ENCODE measurements around the gene RAPGEF6.

The RAPGEF6 gene

GRCh38 chr5:131579917-131580671 lies 54.9 kb downstream of the RAPGEF6 start:
- H3K27me3 ChIP-seq (ENCODE audit: low read depth) = no peaks in the 10 kb centered on the region
- DNase-seq (ENCODE audit: low spot score in 2 of 2) = no peak
- H3K4me3 ChIP-seq = no peak overlapping the region
- no peaks in the 10 kb centered on the region for H3K9me3 ChIP-seq
- no peaks in the 10 kb centered on the region; the same call in 1 of the 2 replicates for H3K36me3 ChIP-seq (replicated peaks)
- in situ Hi-C loops (cut with MboI; ENCODE audit: low sequenced_read_pairs) = no loop called here
- H3K4me1 ChIP-seq = no peaks in the 10 kb centered on the region; the same call in 1 of the 2 replicates

GRCh38 chr5:131575660-131576227 lies 59.3 kb downstream of the RAPGEF6 start:
- Histone ChIP-seq H3K4me1 (no peaks in the 10 kb centered on the region), H3K27me3 (ENCODE audit: low read depth) (no peaks in the 10 kb centered on the region), H3K36me3 (replicated peaks) (no peaks in the 10 kb centered on the region), H3K9me3 (no peaks in the 10 kb centered on the region; the same call in 1 of the 2 replicates), H3K4me3 (no peak overlapping the region)
- DNase-seq (ENCODE audit: low spot score in 2 of 2) = no peak
- in situ Hi-C loops (cut with MboI; ENCODE audit: low sequenced_read_pairs) = no loop called here

GRCh38 chr5:131571669-131572168 lies 63.3 kb downstream of the RAPGEF6 start:
- no peaks in the 10 kb centered on the region for H3K36me3 ChIP-seq (replicated peaks)
- no peak overlapping the region for H3K4me3 ChIP-seq
- H3K4me1 ChIP-seq = peaks cover 6% of the 10 kb centered on the region; the same call in 1 of the 2 replicates
- H3K9me3 ChIP-seq = no peaks in the 10 kb centered on the region; the same call in 1 of the 2 replicates
- in situ Hi-C loops (cut with MboI; ENCODE audit: low sequenced_read_pairs) = no loop called here
- no peaks in the 10 kb centered on the region for H3K27me3 ChIP-seq (ENCODE audit: low read depth)
- no peak for DNase-seq (ENCODE audit: low spot score in 2 of 2)

DNA sequence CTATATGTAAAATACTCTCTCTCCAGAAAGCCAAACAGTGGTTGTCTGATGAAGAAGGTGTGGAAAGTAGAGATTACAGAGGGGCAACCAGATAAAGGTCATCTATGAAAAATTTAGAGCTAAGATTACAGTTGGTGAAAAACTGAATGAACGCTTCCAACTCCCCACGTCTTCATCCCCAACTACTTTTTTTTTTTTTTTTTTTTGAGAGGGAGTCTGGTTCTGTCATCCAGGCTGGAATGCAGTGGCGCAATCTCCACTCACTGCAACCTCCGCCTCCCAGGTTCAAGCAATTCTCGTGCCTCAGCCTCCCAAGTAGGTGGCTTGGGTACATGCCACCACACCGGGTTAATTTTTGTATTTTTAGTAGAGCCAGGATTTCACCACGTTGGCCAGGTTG lies 64.3 kb downstream of the RAPGEF6 start:
- Histone ChIP-seq H3K27me3 (ENCODE audit: low read depth) (no peaks in the 10 kb centered on the region), H3K36me3 (replicated peaks) (no peaks in the 10 kb centered on the region), H3K4me3 (no peak overlapping the region), H3K9me3 (no peaks in the 10 kb centered on the region; the same call in 1 of the 2 replicates), H3K4me1 (peaks cover 6% of the 10 kb centered on the region; the same call in 1 of the 2 replicates)
- in situ Hi-C loops (cut with MboI; ENCODE audit: low sequenced_read_pairs) = no loop called here
- no peak for DNase-seq (ENCODE audit: low spot score in 2 of 2)

DNA sequence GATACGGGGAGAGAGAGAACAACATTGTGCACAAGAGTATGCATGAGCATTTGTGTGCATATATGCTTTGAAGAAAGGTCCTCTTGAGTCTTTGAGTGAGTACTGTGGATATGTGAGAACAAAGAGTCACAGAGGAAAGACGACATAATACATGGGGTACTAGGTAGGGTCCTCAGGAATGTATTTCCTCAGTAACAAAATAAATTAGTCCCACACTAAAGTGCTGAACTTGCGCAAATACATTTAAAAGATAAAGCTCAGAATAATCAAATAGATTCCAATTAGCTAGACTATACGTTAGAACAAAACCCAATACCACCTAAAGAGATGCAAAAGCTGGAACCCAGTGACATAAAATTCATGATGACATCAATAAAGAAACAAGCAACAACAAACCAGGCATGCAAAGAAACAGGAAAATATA lies 70.8 kb downstream of the RAPGEF6 start:
- no peak for DNase-seq (ENCODE audit: low spot score in 2 of 2)
- Histone ChIP-seq H3K9me3 (no peaks in the 10 kb centered on the region), H3K36me3 (replicated peaks) (no peaks in the 10 kb centered on the region), H3K4me1 (no peaks in the 10 kb centered on the region), H3K27me3 (ENCODE audit: low read depth) (no peaks in the 10 kb centered on the region), H3K4me3 (no peak overlapping the region)
- in situ Hi-C loops (cut with MboI; ENCODE audit: low sequenced_read_pairs) = no loop called here

- peak in 1 of 2 experiments; percentile 9 for DNase-seq (ENCODE audit: low spot score in 2 of 2)
- no peaks in the 10 kb centered on the region for H3K9me3 ChIP-seq
- no peak overlapping the region for H3K4me3 ChIP-seq
- in situ Hi-C loops (cut with MboI; ENCODE audit: low sequenced_read_pairs) = no loop called here
- no peaks in the 10 kb centered on the region for H3K4me1 ChIP-seq
- no peaks in the 10 kb centered on the region for H3K27me3 ChIP-seq (ENCODE audit: low read depth)
- H3K36me3 ChIP-seq (replicated peaks) = no peaks in the 10 kb centered on the region
Observed at GRCh38 chr5:131563434-131564228, 71.4 kb downstream of the RAPGEF6 start.

DNA sequence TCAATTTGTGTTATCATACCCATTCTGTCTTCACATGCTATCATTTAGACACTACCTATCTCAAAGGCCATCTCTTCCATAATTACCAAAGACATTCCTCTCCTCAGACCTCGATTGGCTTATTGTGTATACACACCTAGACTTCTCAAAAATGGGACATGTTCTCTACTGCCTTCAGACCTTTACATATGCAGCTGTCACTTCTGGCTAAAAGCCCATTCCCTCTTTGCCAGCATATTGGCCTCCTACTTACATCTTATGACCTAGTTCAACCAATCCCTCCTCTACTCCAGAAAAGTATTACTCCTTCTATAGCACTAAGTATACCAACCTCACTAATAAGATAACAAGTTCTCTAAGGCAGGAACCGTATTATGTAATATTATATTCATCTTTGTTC lies 84.4 kb downstream of the RAPGEF6 start:
- Histone ChIP-seq H3K4me1 (no peaks in the 10 kb centered on the region), H3K27me3 (ENCODE audit: low read depth) (no peaks in the 10 kb centered on the region), H3K36me3 (replicated peaks) (no peaks in the 10 kb centered on the region; the same call in 1 of the 2 replicates), H3K9me3 (no peaks in the 10 kb centered on the region), H3K4me3 (no peak overlapping the region)
- DNase-seq (ENCODE audit: low spot score in 2 of 2) = no peak
- in situ Hi-C loops (cut with MboI; ENCODE audit: low sequenced_read_pairs) = no loop called here

GRCh38 chr5:131548176-131548575 lies 86.9 kb downstream of the RAPGEF6 start:
- no peaks in the 10 kb centered on the region for H3K9me3 ChIP-seq
- H3K36me3 ChIP-seq (replicated peaks) = no peaks in the 10 kb centered on the region; the same call in 1 of the 2 replicates
- H3K4me3 ChIP-seq = no peak overlapping the region
- no peaks in the 10 kb centered on the region for H3K4me1 ChIP-seq
- no peaks in the 10 kb centered on the region for H3K27me3 ChIP-seq (ENCODE audit: low read depth)
- no peak for DNase-seq (ENCODE audit: low spot score in 2 of 2)
- in situ Hi-C loops (cut with MboI; ENCODE audit: low sequenced_read_pairs) = no loop called here

DNA sequence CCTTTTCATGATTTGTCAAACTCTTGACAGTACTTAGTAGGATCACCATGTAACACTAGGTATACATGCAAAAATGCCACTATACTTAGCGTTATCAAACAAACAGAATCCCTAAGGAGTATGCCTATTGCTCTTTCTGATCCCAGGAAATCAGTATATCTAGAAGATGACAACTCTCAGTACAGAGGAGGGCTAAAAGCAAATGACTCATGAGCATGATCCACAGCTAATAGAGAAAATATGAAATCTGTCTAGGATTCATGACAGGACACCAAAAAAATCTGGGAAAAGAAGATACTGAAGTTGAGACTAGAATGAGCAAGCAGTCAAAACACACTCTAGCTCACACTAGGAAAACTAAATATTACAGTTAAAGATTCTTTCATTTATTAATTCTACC lies 89.2 kb downstream of the RAPGEF6 start:
- no peak for DNase-seq (ENCODE audit: low spot score in 2 of 2)
- Histone ChIP-seq H3K36me3 (replicated peaks) (peaks cover 3% of the 10 kb centered on the region; the same call in 1 of the 2 replicates), H3K9me3 (no peaks in the 10 kb centered on the region), H3K4me1 (no peaks in the 10 kb centered on the region), H3K4me3 (no peak overlapping the region), H3K27me3 (ENCODE audit: low read depth) (no peaks in the 10 kb centered on the region)
- in situ Hi-C loops (cut with MboI; ENCODE audit: low sequenced_read_pairs) = no loop called here

- no peaks in the 10 kb centered on the region for H3K9me3 ChIP-seq
- H3K4me1 ChIP-seq = no peaks in the 10 kb centered on the region
- H3K4me3 ChIP-seq = no peak overlapping the region
- H3K27me3 ChIP-seq (ENCODE audit: low read depth) = no peaks in the 10 kb centered on the region
- H3K36me3 ChIP-seq (replicated peaks) = peaks cover 3% of the 10 kb centered on the region; the same call in 1 of the 2 replicates
- no peak for DNase-seq (ENCODE audit: low spot score in 2 of 2)
- in situ Hi-C loops (cut with MboI; ENCODE audit: low sequenced_read_pairs) = no loop called here
Observed at GRCh38 chr5:131542723-131543122, 92.3 kb downstream of the RAPGEF6 start.

GRCh38 chr5:131541762-131542161 lies 93.3 kb downstream of the RAPGEF6 start:
- DNase-seq (ENCODE audit: low spot score in 2 of 2) = no peak
- H3K27me3 ChIP-seq (ENCODE audit: low read depth) = no peaks in the 10 kb centered on the region
- no peaks in the 10 kb centered on the region for H3K9me3 ChIP-seq
- H3K4me1 ChIP-seq = no peaks in the 10 kb centered on the region
- peaks cover 3% of the 10 kb centered on the region; the same call in 1 of the 2 replicates for H3K36me3 ChIP-seq (replicated peaks)
- no peak overlapping the region for H3K4me3 ChIP-seq
- in situ Hi-C loops (cut with MboI; ENCODE audit: low sequenced_read_pairs) = no loop called here

DNA sequence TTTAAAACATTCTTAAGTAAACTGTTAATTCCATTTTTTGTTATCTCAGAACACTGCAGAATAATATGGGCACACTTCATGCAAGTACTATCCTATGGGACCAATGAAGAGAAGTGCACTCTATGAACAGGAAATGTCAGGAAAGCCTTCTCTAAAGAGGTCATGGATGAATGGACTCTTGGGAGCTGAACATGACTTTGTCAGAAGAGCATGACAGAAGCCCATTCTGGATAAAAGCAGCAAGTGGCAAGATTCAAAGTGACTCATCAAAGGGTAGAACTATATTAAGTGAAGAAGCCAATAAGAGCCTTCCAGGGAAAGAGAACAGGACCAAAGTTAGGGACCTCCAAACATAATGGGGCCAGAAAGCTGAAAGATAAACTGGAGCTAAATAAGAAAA lies 94.0 kb downstream of the RAPGEF6 start:
- Histone ChIP-seq H3K4me3 (no peak overlapping the region), H3K27me3 (ENCODE audit: low read depth) (no peaks in the 10 kb centered on the region), H3K36me3 (replicated peaks) (peaks cover 3% of the 10 kb centered on the region; the same call in 1 of the 2 replicates), H3K4me1 (no peaks in the 10 kb centered on the region), H3K9me3 (no peaks in the 10 kb centered on the region)
- in situ Hi-C loops (cut with MboI; ENCODE audit: low sequenced_read_pairs) = no loop called here
- no peak for DNase-seq (ENCODE audit: low spot score in 2 of 2)

- Histone ChIP-seq H3K4me1 (0 out of 2 replicates have a peak, but pooled peaks cover 3% of the 10 kb centered on the region), H3K4me3 (no peak overlapping the region), H3K27me3 (ENCODE audit: low read depth) (no peaks in the 10 kb centered on the region), H3K9me3 (no peaks in the 10 kb centered on the region), H3K36me3 (replicated peaks) (peaks cover 3% of the 10 kb centered on the region)
- DNase-seq (ENCODE audit: low spot score in 2 of 2) = no peak
- in situ Hi-C loops (cut with MboI; ENCODE audit: low sequenced_read_pairs) = no loop called here
Observed at GRCh38 chr5:131539251-131539650, 95.8 kb downstream of the RAPGEF6 start.

All from HAP-1 (cell line).